ENCODE data around the gene SLC24A4. TPM values are rescaled to one million over a fixed set of nuclear protein-coding genes. Genes with fewer than 3 reads are reported as not detected.

SLC24A4 gene
- total RNA-seq, 4 donors from 2014 or later, result 0.35 to 0.49 TPM; not detected in 2

GRCh38 chr14:92384461-92385133 is 61.6 kb downstream of the SLC24A4 start:
- Histone ChIP-seq H3K9me3 (no peaks in the 10 kb centered on the region), H3K36me3 (no peaks in the 10 kb centered on the region), H3K4me1 (no peaks in the 10 kb centered on the region), H3K4me3 (no peak overlapping the region), H3K27ac (no peak overlapping the region), H3K27me3 (no peaks in the 10 kb centered on the region)
- intact Hi-C loops (cut with DNase I; ENCODE audit: low total_unique reads), result no loop called here
- no peak for TF ChIP-seq CTCF (IDR thresholded peaks at IDR 0.05)
- no peak for TF ChIP-seq POLR2A (IDR thresholded peaks at IDR 0.05)
- no peak for DNase-seq

- H3K9me3 ChIP-seq, result no peaks in the 10 kb centered on the region
- no peaks in the 10 kb centered on the region for H3K27me3 ChIP-seq
- DNase-seq, result no peak
- H3K27ac ChIP-seq, result no peak overlapping the region
- TF ChIP-seq CTCF (IDR thresholded peaks at IDR 0.05) (no peak), POLR2A (IDR thresholded peaks at IDR 0.05) (no peak)
- no peaks in the 10 kb centered on the region for H3K36me3 ChIP-seq
- no peak overlapping the region for H3K4me3 ChIP-seq
- H3K4me1 ChIP-seq, result no peaks in the 10 kb centered on the region
- intact Hi-C loops (cut with DNase I; ENCODE audit: low total_unique reads), result no loop called here
Observed at GRCh38 chr14:92385561-92385960, 62.6 kb downstream of the SLC24A4 start.

GRCh38 chr14:92386165-92386564 is 63.2 kb downstream of the SLC24A4 start:
- Histone ChIP-seq H3K4me3 (no peak overlapping the region), H3K9me3 (no peaks in the 10 kb centered on the region), H3K27ac (no peak overlapping the region), H3K27me3 (no peaks in the 10 kb centered on the region), H3K4me1 (no peaks in the 10 kb centered on the region), H3K36me3 (no peaks in the 10 kb centered on the region)
- DNase-seq, result no peak
- intact Hi-C loops (cut with DNase I; ENCODE audit: low total_unique reads), result no loop called here
- TF ChIP-seq POLR2A (IDR thresholded peaks at IDR 0.05), result no peak

GRCh38 chr14:92386637-92387036 is 63.7 kb downstream of the SLC24A4 start:
- Histone ChIP-seq H3K9me3 (no peaks in the 10 kb centered on the region), H3K27ac (no peak overlapping the region), H3K36me3 (no peaks in the 10 kb centered on the region), H3K27me3 (no peaks in the 10 kb centered on the region), H3K4me1 (no peaks in the 10 kb centered on the region), H3K4me3 (no peak overlapping the region)
- intact Hi-C loops (cut with DNase I; ENCODE audit: low total_unique reads), result no loop called here
- TF ChIP-seq POLR2A (IDR thresholded peaks at IDR 0.05) (no peak), CTCF (IDR thresholded peaks at IDR 0.05) (no peak)
- no peak for DNase-seq

- H3K36me3 ChIP-seq, result no peaks in the 10 kb centered on the region
- H3K27ac ChIP-seq, result no peak overlapping the region
- no peaks in the 10 kb centered on the region for H3K27me3 ChIP-seq
- no peaks in the 10 kb centered on the region for H3K9me3 ChIP-seq
- no peak for TF ChIP-seq CTCF (IDR thresholded peaks at IDR 0.05)
- no peak for TF ChIP-seq POLR2A (IDR thresholded peaks at IDR 0.05)
- no peaks in the 10 kb centered on the region for H3K4me1 ChIP-seq
- H3K4me3 ChIP-seq, result no peak overlapping the region
- intact Hi-C loops (cut with DNase I; ENCODE audit: low total_unique reads), result no loop called here
- no peak for DNase-seq
Observed at GRCh38 chr14:92387578-92387977, 64.6 kb downstream of the SLC24A4 start.

Measured in uterus (tissue), 4 donors.